ENCODE results near the gene FGGY. TPM values are rescaled to one million over a fixed set of nuclear protein-coding genes. Genes with fewer than 3 reads are reported as not detected.

The FGGY gene
- total RNA-seq, 1 experiment from 2014 or later = 6.4 TPM

DNA sequence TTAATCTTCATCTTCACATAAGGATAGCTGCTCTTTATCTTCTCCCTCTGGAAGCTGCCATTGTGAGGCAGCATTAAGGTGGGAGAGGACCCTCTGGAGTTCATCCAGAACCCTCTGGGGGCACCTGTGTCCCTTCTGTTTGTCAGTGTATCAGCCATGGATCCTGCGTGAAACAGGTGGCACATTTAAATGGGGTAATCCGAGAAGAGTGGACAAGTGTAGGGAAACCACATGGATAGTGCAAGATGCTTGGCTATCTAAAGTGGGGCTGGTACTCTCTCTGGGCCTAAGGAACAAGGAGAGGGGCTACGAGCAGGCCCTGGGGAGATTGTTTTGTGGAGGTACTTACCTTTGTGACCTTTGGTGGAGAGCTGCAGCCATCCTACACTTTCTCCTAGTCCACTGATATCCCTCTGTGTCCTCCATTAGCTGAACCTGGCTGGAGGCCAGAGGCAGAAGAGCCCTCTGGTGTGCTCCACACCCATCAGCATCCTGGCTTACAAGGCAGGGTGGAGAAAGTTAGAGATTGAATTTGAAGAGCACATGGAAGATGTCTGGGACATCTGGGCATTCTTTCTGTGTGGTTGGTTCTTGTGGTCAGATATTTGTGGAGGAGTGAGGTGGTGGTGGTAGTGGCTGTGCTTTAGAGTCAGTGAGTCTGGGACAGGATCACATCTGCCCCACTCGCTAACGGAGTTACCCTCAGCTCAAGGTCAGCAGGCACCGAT lies 117.7 kb downstream of the FGGY start:
- Mint-ChIP-seq H3K27ac (ENCODE audit: unreplicated experiment) (no peak overlapping the region), H3K4me1 (ENCODE audit: low read depth, unreplicated experiment) (no peaks in the 10 kb centered on the region), H3K4me3 (ENCODE audit: unreplicated experiment) (no peak overlapping the region), H3K9me3 (ENCODE audit: unreplicated experiment) (no peaks in the 10 kb centered on the region), H3K36me3 (ENCODE audit: insufficient read depth, unreplicated experiment) (no peaks in the 10 kb centered on the region), H3K27me3 (ENCODE audit: insufficient read depth, unreplicated experiment) (no peaks in the 10 kb centered on the region)
- Histone ChIP-seq H3K36me3 (ENCODE audit: control insufficient read depth, insufficient read depth, low read length) (no peaks in the 10 kb centered on the region), H3K27me3 (replicated peaks; ENCODE audit: control insufficient read depth, insufficient read depth, low read length) (no peaks in the 10 kb centered on the region), H3K9me3 (no peaks in the 10 kb centered on the region), H3K4me1 (no peaks in the 10 kb centered on the region), H3K4me3 (ENCODE audit: low read depth, low read length) (no peak overlapping the region)
- no TSS peak for BruUV-seq (replicated peaks)
- DNase-seq = no peak
- CTCF ChIA-PET = no interaction called here
- POLR2A ChIA-PET = no interaction called here
- TF ChIP-seq, protein P1, sequence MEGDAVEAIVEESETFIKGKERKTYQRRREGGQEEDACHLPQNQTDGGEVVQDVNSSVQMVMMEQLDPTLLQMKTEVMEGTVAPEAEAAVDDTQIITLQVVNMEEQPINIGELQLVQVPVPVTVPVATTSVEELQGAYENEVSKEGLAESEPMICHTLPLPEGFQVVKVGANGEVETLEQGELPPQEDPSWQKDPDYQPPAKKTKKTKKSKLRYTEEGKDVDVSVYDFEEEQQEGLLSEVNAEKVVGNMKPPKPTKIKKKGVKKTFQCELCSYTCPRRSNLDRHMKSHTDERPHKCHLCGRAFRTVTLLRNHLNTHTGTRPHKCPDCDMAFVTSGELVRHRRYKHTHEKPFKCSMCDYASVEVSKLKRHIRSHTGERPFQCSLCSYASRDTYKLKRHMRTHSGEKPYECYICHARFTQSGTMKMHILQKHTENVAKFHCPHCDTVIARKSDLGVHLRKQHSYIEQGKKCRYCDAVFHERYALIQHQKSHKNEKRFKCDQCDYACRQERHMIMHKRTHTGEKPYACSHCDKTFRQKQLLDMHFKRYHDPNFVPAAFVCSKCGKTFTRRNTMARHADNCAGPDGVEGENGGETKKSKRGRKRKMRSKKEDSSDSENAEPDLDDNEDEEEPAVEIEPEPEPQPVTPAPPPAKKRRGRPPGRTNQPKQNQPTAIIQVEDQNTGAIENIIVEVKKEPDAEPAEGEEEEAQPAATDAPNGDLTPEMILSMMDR (IDR thresholded peaks at IDR 0.05; ENCODE audit: insufficient read depth in 1 of 2, low read depth in 1 of 2, low read length in 1 of 2, severe bottlenecking in 1 of 2, unreplicated experiment in 1 of 2) = no peak
- intact Hi-C loops (cut with micrococcal nuclease; ENCODE audit: unreplicated experiment) = no loop called here

DNA sequence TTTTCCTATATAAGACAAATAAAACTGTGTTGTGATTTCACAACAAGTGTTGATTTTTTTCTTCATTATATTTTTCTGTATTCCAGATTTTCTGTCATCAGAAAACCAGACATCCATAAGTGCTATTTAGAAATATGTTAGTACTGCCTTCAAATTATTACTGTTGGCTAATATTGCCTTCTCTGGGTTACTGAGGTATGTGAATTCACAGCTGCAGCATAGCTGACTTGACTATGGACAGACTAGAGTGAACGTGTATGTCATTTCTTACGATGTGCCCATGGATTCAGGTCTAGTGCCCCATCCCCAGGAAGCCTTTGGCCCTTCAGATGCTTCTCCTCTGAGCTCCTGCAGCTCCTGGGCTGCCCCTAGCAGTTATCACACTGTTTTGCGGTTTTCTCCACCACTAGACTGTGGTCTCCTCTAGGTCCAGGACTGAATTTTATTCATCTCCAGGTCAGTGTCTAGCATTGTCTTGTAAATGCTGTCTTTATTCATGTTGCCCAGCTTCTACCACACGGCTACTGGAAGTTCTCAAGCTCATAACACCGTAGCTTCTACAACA lies 118.5 kb downstream of the FGGY start:
- CTCF ChIA-PET = no interaction called here
- BruUV-seq (replicated peaks) = no TSS peak
- H3K9me3 ChIP-seq = no peaks in the 10 kb centered on the region
- H3K4me3 Mint-ChIP-seq (ENCODE audit: unreplicated experiment) = no peak overlapping the region
- no peak overlapping the region for H3K4me3 ChIP-seq (ENCODE audit: low read depth, low read length)
- no peaks in the 10 kb centered on the region for H3K27me3 ChIP-seq (replicated peaks; ENCODE audit: control insufficient read depth, insufficient read depth, low read length)
- TF ChIP-seq, protein P1 (IDR thresholded peaks at IDR 0.05; ENCODE audit: insufficient read depth in 1 of 2, low read depth in 1 of 2, low read length in 1 of 2, severe bottlenecking in 1 of 2, unreplicated experiment in 1 of 2) = no peak
- no peaks in the 10 kb centered on the region for H3K27me3 Mint-ChIP-seq (ENCODE audit: insufficient read depth, unreplicated experiment)
- H3K9me3 Mint-ChIP-seq (ENCODE audit: unreplicated experiment) = no peaks in the 10 kb centered on the region
- intact Hi-C loops (cut with micrococcal nuclease; ENCODE audit: unreplicated experiment) = no loop called here
- H3K36me3 ChIP-seq (ENCODE audit: control insufficient read depth, insufficient read depth, low read length) = no peaks in the 10 kb centered on the region
- DNase-seq = no peak
- H3K27ac Mint-ChIP-seq (ENCODE audit: unreplicated experiment) = no peak overlapping the region
- POLR2A ChIA-PET = interaction anchor here (0.7 kb wide), 1 partner anchor 80 kb away, joined by 3 read pairs; no protein-coding TSS in a partner anchor
- no peaks in the 10 kb centered on the region for H3K36me3 Mint-ChIP-seq (ENCODE audit: insufficient read depth, unreplicated experiment)
- no peaks in the 10 kb centered on the region for H3K4me1 ChIP-seq
- H3K4me1 Mint-ChIP-seq (ENCODE audit: low read depth, unreplicated experiment) = no peaks in the 10 kb centered on the region

DNA sequence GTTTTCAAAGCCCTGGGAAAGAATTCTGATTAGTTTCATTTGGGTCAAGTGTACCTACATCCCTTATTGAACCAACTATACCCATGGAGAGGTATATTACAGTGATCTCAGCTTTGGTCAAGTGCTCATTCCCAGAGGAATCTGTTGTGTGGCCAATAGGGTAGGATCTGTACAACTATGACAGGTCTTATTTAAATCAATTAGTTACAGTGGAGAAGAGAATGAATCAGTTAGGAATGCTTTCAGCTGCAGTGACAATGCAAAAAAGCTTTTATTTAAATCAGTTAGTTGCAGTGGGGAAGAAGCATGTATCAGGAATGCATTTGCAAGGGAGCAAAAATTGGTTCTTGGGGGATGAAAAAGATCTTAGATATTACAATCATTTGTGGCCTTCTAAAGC lies 119.0 kb downstream of the FGGY start:
- no peak overlapping the region for H3K4me3 Mint-ChIP-seq (ENCODE audit: unreplicated experiment)
- no peaks in the 10 kb centered on the region for H3K27me3 Mint-ChIP-seq (ENCODE audit: insufficient read depth, unreplicated experiment)

More for the DNA sequence above, 119.0 kb downstream of the FGGY start:
- BruUV-seq (replicated peaks) = no TSS peak
- TF ChIP-seq, protein P1 (IDR thresholded peaks at IDR 0.05; ENCODE audit: insufficient read depth in 1 of 2, low read depth in 1 of 2, low read length in 1 of 2, severe bottlenecking in 1 of 2, unreplicated experiment in 1 of 2) = no peak
- DNase-seq = no peak
- Histone ChIP-seq H3K4me3 (ENCODE audit: low read depth, low read length) (no peak overlapping the region), H3K9me3 (no peaks in the 10 kb centered on the region), H3K27me3 (replicated peaks; ENCODE audit: control insufficient read depth, insufficient read depth, low read length) (no peaks in the 10 kb centered on the region), H3K36me3 (ENCODE audit: control insufficient read depth, insufficient read depth, low read length) (no peaks in the 10 kb centered on the region), H3K4me1 (no peaks in the 10 kb centered on the region)
- ChIA-PET POLR2A (interaction anchor here (0.7 kb wide), 1 partner anchor 80 kb away, joined by 3 read pairs; no protein-coding TSS in a partner anchor), CTCF (no interaction called here)
- intact Hi-C loops (cut with micrococcal nuclease; ENCODE audit: unreplicated experiment) = no loop called here
- H3K9me3 Mint-ChIP-seq (ENCODE audit: unreplicated experiment) = no peaks in the 10 kb centered on the region
- no peak overlapping the region for H3K27ac Mint-ChIP-seq (ENCODE audit: unreplicated experiment)
- no peaks in the 10 kb centered on the region for H3K4me1 Mint-ChIP-seq (ENCODE audit: low read depth, unreplicated experiment)
- no peaks in the 10 kb centered on the region for H3K36me3 Mint-ChIP-seq (ENCODE audit: insufficient read depth, unreplicated experiment)

Data from Caco-2 (cell line).